HepG2 (cell line): ENCODE data around the gene CHST11.

Experiments
- CTCF ChIP-seq: sonication (generic); formaldehyde crosslinking; IDR thresholded peaks from 2 replicates; pipeline ENCODE4 v1.5.0; 2020; ENCODE audit warnings: mild to moderate bottlenecking, missing genetic modification reagents, moderate library complexity
- EZH2 ChIP-seq: conservative IDR thresholded peaks from 2 replicates; pipeline ENCODE4 v1.6.1; 2012; ENCODE audit warnings: mild to moderate bottlenecking, low read depth, low read length, moderate library complexity
- FOXJ3 ChIP-seq: sonication (generic); formaldehyde crosslinking; IDR thresholded peaks from 2 replicates; pipeline ENCODE4 v1.4.0; 2020; ENCODE audit warnings: missing genetic modification reagents, mild to moderate bottlenecking, borderline replicate concordance
- GATA4 ChIP-seq: sonication (generic); IDR thresholded peaks from 2 replicates; pipeline ENCODE4 v1.6.1; 2016; ENCODE audit warnings: antibody characterized with exemption, low read depth, borderline replicate concordance
- SIN3B ChIP-seq: fragments of 150-350 bp; IDR thresholded peaks from 2 replicates; pipeline ENCODE4 v1.6.1; 2014; ENCODE audit warnings: low read length
- SP4 ChIP-seq: sonication (generic); formaldehyde crosslinking; IDR thresholded peaks from 2 replicates; pipeline ENCODE4 v1.8.1; 2023; ENCODE audit warnings: mild to moderate bottlenecking, missing genetic modification reagents
- TCF7 ChIP-seq: sonication (generic); IDR thresholded peaks from 2 replicates; pipeline ENCODE4 v1.6.1; 2016; ENCODE audit warnings: antibody characterized with exemption, low read depth
- ZNF644 ChIP-seq: IDR thresholded peaks from 2 replicates; pipeline ENCODE4 v1.6.1; 2016; ENCODE audit warnings: low read depth

GRCh38 chr12:104581005-104581570 is 124.3 kb downstream of the CHST11 start:
- TF ChIP-seq ZNF644 (CRISPR knock-in tag) (no peak), SP4 (CRISPR knock-in tag) (no peak), EZH2 (no peak), TCF7 (no peak), GATA4 (no peak), CTCF (CRISPR knock-in tag) (no peak), FOXJ3 (CRISPR knock-in tag) (no peak), SIN3B (no peak)
